GM10248 (cell line): ENCODE results near the gene CHURC1.
"Not testable (repeated sequence)": the region's sequence is repeated elsewhere in the genome, so short reads cannot be mapped to it uniquely, and the experiment has no call there.

ENCODE experiments used
- CTCF ChIA-PET: fragments of 300-600 bp; sonication (Branson Sonifier 250); formaldehyde crosslinking; extraction: SDS; loops from one replicate; lab custom pipeline; 2021; ENCODE audit warnings: antibody characterized with exemption; lab: Yijun Ruan, JAX
- POLR2A ChIA-PET: fragments of 350-650 bp; sonication (Branson Sonifier 250); formaldehyde crosslinking; extraction: SDS; loops from one replicate; lab custom pipeline; 2020; ENCODE audit warnings: antibody characterized with exemption; lab: Yijun Ruan, JAX
- DNase-seq: peaks from one replicate; pipeline ENCODE4 v3.0.0; 2012; ENCODE audit errors: extremely low spot score
- TF ChIP-seq, protein P1 (sequence below): IDR thresholded peaks from 2 replicates; pipeline ENCODE4 v1.5.1; 2012; ENCODE audit warnings: mild to moderate bottlenecking, low read depth; ENCODE audit errors: extremely low read depth, missing control alignments, control extremely low read depth

Gene CHURC1

GRCh38 chr14:64891839-64892375 lies 22.3 kb upstream of the CHURC1 start:
- ChIA-PET POLR2A (no interaction called here), CTCF (interaction anchor here (0.6 to 6.3 kb wide), 51 partner anchors 10 to 547 kb away, joined by 3 to 203 read pairs (median 5); partner anchors contain the start of genes CHURC1, FNTB and SPTB)
- DNase-seq, result peak; percentile 56
- TF ChIP-seq, protein P1, sequence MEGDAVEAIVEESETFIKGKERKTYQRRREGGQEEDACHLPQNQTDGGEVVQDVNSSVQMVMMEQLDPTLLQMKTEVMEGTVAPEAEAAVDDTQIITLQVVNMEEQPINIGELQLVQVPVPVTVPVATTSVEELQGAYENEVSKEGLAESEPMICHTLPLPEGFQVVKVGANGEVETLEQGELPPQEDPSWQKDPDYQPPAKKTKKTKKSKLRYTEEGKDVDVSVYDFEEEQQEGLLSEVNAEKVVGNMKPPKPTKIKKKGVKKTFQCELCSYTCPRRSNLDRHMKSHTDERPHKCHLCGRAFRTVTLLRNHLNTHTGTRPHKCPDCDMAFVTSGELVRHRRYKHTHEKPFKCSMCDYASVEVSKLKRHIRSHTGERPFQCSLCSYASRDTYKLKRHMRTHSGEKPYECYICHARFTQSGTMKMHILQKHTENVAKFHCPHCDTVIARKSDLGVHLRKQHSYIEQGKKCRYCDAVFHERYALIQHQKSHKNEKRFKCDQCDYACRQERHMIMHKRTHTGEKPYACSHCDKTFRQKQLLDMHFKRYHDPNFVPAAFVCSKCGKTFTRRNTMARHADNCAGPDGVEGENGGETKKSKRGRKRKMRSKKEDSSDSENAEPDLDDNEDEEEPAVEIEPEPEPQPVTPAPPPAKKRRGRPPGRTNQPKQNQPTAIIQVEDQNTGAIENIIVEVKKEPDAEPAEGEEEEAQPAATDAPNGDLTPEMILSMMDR, result peak; percentile 54

DNA sequence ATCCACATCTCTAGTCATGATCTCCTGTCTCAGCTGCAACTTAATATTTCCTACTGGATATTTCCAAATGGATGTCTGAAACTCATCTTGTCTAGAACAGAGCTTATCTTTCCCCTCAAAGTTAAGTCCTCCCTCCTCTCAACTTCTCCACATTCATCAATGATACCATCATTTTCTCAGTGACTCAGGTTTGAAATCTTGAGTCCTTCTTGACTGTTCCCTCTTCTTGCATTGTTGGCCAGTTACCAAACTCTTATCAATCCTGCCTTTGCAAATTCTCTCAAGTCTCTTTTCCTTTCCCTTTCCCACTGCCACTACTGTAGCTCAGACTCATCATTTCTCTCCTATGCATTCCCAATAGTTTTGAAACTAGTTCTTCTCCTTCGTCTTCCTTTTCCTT lies 14.3 kb upstream of the CHURC1 start:
- TF ChIP-seq, protein P1, result no peak
- no peak for DNase-seq
- POLR2A ChIA-PET, result no interaction called here
- CTCF ChIA-PET, result interaction anchor here (0.9 to 5.8 kb wide), 5 partner anchors 8 to 76 kb away, joined by 3 to 63 read pairs (median 8); no protein-coding TSS in a partner anchor

GRCh38 chr14:64906022-64906421 lies 8.2 kb upstream of the CHURC1 start:
- ChIA-PET CTCF (interaction anchor here (0.8 to 1.9 kb wide), 3 partner anchors 14 to 82 kb away, joined by 3 to 5 read pairs (median 4); no protein-coding TSS in a partner anchor), POLR2A (no interaction called here)
- TF ChIP-seq, protein P1, result no peak
- no peak for DNase-seq

GRCh38 chr14:64910847-64911495 lies 3.3 kb upstream of the CHURC1 start:
- ChIA-PET POLR2A (no interaction called here), CTCF (interaction anchor here (0.9 to 3.2 kb wide), 12 partner anchors 9 to 94 kb away, joined by 3 to 17 read pairs (median 4); no protein-coding TSS in a partner anchor)
- DNase-seq, result no peak

GRCh38 chr14:64912261-64912660 lies 2.0 kb upstream of the CHURC1 start:
- TF ChIP-seq, protein P1, result no peak
- POLR2A ChIA-PET, result no interaction called here
- DNase-seq, result no peak
- CTCF ChIA-PET, result interaction anchor here (2.4 kb wide), 1 partner anchor 20 kb away, joined by 17 read pairs; no protein-coding TSS in a partner anchor

More at GRCh38 chr14:64910847-64911495, 3.3 kb upstream of the CHURC1 start:
- TF ChIP-seq, protein P1, result peak; percentile 38

- POLR2A ChIA-PET, DNase-seq: not testable (repeated sequence)
- CTCF ChIA-PET, result interaction anchor here (2.2 kb wide), 2 partner anchors 13 to 22 kb away, joined by 14 read pairs; no protein-coding TSS in a partner anchor
Measured at GRCh38 chr14:64913477-64913876, 778 bp upstream of the CHURC1 start.
